IPS-20b (cell line): ENCODE measurements around the gene COL28A1.

ENCODE experiments used
- H3K27ac ChIP-seq: one replicate; pipeline ENCODE4 v1.5.1; 2013; ENCODE audit warnings: low read length
- H3K27me3 ChIP-seq: 2 replicates; pipeline ENCODE4 v1.6.1; 2013; ENCODE audit warnings: mild to moderate bottlenecking, low read length, inconsistent platforms; ENCODE audit not compliant: insufficient read depth
- H3K36me3 ChIP-seq: 2 replicates; pipeline ENCODE4 v1.6.1; 2013; ENCODE audit warnings: low read depth, mild to moderate bottlenecking, inconsistent platforms, low read length, moderate library complexity; ENCODE audit not compliant: insufficient read depth
- H3K4me1 ChIP-seq: 2 replicates; pipeline ENCODE4 v1.6.1; 2013; ENCODE audit warnings: mild to moderate bottlenecking, control low read depth, inconsistent platforms, low read length, moderate library complexity; ENCODE audit not compliant: insufficient read depth
- H3K4me3 ChIP-seq: 2 replicates; pipeline ENCODE4 v1.5.1; 2013; ENCODE audit warnings: mild to moderate bottlenecking, low read length, inconsistent platforms
- H3K9ac ChIP-seq: 2 replicates; pipeline ENCODE4 v1.6.1; 2013; ENCODE audit warnings: low read depth, mild to moderate bottlenecking, inconsistent platforms, low read length, moderate library complexity
- H3K9me3 ChIP-seq: 2 replicates; pipeline ENCODE4 v1.6.1; 2013; ENCODE audit warnings: mild to moderate bottlenecking, low read depth, low read length, inconsistent platforms; ENCODE audit not compliant: insufficient read depth

The COL28A1 gene

DNA sequence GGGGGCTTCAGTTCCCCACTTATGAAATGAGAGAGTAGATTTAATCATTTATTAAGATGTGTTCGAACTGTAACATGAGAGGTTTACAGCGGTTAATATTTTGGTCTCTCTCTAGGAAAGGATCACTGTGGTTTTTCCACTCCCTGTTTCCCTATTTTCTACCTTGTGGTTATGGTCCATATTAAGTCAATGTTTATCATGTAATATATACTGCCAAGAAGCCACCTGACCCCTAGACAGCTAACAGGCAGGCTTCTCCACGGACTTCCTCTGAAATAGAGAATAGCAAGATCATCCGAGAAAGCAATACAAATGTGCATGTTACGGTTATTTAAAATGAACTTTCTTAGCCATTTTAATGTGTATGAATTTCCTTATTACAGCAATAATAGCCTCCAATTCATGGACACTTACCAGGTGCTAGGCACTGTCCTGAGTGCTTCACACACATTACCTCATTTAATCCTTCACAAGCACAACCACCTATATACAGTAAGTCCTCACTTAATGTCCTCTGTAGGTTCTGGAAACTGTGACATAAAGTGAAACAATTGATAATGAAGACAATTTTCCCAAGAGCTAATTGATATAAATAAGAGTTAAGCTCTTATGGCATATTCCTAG is 835 bp upstream of the COL28A1 start:
- no peaks in the 10 kb centered on the region for H3K36me3 ChIP-seq
- H3K27me3 ChIP-seq = no peaks in the 10 kb centered on the region
- H3K27ac ChIP-seq = no peak overlapping the region
- H3K4me1 ChIP-seq = no peaks in the 10 kb centered on the region; the same call in 1 of the 2 replicates
- no peak overlapping the region for H3K4me3 ChIP-seq
- H3K9ac ChIP-seq = no peak overlapping the region
- H3K9me3 ChIP-seq = no peaks in the 10 kb centered on the region

DNA sequence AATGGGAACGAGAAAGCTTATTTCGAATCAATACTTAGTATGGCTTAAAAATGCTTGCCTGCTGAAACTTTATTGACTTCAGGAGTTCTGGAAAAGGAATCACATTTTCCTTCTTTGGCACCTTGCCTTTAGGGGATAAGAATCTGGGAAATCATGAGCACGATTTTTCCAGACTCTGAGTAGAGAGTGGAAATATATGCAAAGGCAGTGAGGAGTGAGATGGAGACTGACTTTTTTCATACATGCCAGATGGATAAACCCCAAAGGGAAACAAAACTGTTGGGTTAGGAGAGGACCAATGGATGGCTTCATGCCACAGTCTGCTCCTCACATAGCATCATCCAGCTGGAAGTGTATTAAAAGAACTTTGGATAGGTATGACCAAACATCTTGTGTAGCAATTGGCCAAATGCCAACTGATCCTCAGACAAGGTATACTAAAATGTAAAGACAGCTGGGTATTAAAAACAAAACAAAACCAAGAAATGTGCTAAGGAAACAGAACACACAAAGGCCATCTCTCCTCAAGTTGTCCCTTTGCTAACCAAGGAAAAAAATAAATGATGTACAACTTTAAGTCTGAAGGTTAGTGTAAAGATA is 1.7 kb downstream of the COL28A1 start:
- Histone ChIP-seq H3K9ac (no peak overlapping the region), H3K9me3 (no peaks in the 10 kb centered on the region), H3K27me3 (no peaks in the 10 kb centered on the region), H3K4me3 (no peak overlapping the region), H3K4me1 (no peaks in the 10 kb centered on the region), H3K27ac (no peak overlapping the region), H3K36me3 (no peaks in the 10 kb centered on the region)

DNA sequence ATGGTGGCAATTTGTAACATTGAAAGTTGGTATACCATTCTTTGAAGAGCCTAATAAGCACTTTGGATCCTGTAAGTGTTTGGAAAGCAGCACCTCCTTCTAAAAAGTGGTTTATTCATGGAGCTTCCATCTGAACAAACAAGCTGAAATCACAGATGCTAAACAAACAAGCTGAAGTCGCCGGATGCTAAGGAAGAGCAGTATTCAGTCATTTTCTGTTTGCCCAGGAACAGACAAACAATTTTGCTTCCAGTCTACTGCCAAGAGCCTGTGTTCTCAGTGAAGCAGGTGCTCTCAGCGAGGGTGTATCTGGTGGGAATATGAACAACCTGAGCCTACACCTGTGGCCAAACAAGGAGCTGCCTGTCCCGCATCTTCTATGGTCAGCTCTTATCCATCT is 6.3 kb downstream of the COL28A1 start:
- H3K4me1 ChIP-seq = no peaks in the 10 kb centered on the region
- no peaks in the 10 kb centered on the region for H3K9me3 ChIP-seq
- no peak overlapping the region for H3K27ac ChIP-seq
- no peaks in the 10 kb centered on the region for H3K27me3 ChIP-seq
- H3K9ac ChIP-seq = no peak overlapping the region
- no peak overlapping the region for H3K4me3 ChIP-seq
- no peaks in the 10 kb centered on the region for H3K36me3 ChIP-seq

DNA sequence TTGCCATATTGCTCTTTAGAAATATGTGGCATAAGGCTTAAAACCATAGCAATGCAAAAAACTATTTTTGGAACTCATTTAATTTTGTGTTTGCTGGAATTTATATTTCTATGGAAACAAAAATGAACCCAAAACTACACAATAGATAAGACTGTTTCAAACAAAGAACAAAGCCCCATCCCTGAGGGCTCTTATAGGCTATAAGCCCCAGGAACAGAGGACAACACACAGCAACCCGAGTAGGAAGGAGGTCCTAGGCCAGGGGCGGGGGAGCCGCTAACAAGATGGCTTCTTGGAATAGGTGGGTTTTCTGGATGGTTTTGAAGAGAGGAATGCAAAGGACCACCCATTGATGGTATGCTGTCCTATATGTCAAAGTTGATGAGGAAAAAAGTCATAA is 8.6 kb downstream of the COL28A1 start:
- no peaks in the 10 kb centered on the region for H3K9me3 ChIP-seq
- no peaks in the 10 kb centered on the region for H3K36me3 ChIP-seq
- no peak overlapping the region for H3K27ac ChIP-seq
- no peak overlapping the region for H3K4me3 ChIP-seq
- H3K27me3 ChIP-seq = no peaks in the 10 kb centered on the region
- no peaks in the 10 kb centered on the region for H3K4me1 ChIP-seq
- no peak overlapping the region for H3K9ac ChIP-seq

DNA sequence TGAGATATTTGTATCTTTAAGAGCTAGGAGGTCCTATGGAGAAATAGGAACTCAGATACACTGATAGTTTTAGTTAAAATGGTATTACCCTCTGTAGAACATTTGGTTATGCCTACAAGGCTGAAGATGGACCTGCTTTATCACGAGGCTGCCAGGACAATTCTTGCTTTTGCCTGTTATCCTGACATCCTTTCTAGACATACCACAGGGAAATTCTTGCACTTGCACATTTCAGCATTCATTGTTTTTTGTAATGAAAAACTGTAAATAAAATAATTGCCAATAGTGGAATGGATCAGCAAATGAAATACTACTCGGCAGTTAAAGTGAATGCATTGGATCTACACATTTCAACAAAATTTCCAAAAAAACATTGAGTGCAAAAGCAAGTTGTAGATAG is 9.7 kb downstream of the COL28A1 start:
- no peaks in the 10 kb centered on the region for H3K4me1 ChIP-seq
- H3K27me3 ChIP-seq = no peaks in the 10 kb centered on the region
- no peak overlapping the region for H3K9ac ChIP-seq
- no peak overlapping the region for H3K27ac ChIP-seq
- H3K4me3 ChIP-seq = no peak overlapping the region
- no peaks in the 10 kb centered on the region for H3K9me3 ChIP-seq
- H3K36me3 ChIP-seq = no peaks in the 10 kb centered on the region

DNA sequence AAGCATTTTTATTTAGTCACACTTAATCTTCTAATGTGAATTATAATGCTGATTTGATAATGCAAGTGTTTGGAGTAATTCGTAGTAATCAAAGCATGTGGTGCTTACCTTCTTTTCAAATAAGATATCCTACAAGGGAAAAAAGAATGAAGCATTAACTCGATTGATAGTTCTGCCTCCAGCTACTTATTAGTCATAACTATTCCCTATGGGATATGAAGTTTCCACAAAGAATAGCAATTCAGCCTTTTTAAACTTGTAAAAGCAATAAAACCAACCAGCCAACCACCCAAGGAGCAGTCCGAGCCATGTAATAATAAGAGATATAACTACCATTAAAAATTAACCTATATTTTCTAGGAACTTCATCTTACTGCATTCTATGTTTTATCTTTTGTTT is 11.6 kb downstream of the COL28A1 start:
- Histone ChIP-seq H3K27me3 (no peaks in the 10 kb centered on the region), H3K4me3 (no peak overlapping the region), H3K4me1 (no peaks in the 10 kb centered on the region)

DNA sequence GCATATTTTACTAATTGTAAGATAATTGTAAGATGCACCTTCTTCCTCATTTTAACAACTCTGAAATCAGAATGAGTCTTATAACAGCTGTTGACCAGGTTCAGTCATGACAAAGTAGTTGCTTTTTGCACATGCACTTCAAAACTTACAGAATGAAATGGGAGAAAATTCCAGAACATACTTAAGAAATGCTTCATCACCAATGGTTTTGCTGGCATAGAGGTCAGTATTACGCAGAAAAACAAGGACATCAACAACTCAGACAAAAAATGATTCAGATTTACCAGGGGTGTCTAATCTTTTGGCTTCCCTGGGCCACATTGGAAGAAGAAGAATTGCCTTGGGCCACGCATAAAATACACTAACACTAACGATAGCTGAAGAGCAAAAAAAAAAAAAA is 13.3 kb downstream of the COL28A1 start:
- H3K36me3 ChIP-seq = no peaks in the 10 kb centered on the region
- H3K27ac ChIP-seq = no peak overlapping the region
- H3K4me1 ChIP-seq = no peaks in the 10 kb centered on the region
- H3K9ac ChIP-seq = no peak overlapping the region
- H3K4me3 ChIP-seq = no peak overlapping the region
- H3K27me3 ChIP-seq = no peaks in the 10 kb centered on the region
- no peaks in the 10 kb centered on the region for H3K9me3 ChIP-seq

More for the DNA sequence above, 11.6 kb downstream of the COL28A1 start:
- no peak overlapping the region for H3K9ac ChIP-seq
- no peaks in the 10 kb centered on the region for H3K9me3 ChIP-seq
- H3K27ac ChIP-seq = no peak overlapping the region
- no peaks in the 10 kb centered on the region for H3K36me3 ChIP-seq

DNA sequence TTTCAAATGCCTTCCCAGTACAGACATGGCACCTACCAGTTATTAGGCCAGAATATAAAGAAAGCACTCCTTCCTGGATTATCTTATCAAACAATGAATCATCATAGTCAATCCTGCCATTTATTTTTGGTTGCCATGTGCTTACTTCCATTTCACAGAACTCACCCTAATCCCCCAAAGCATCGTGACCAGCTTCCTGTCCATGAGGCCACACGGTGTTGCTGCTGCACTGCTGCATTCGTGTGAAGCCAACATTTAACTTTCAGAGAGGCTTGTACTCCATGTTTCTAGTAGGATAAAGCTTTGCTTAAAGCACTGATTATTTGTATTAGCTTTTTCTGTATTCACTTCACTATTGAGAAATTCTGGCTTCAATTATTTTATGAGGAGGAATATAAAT is 14.4 kb downstream of the COL28A1 start:
- Histone ChIP-seq H3K4me1 (no peaks in the 10 kb centered on the region), H3K27me3 (no peaks in the 10 kb centered on the region), H3K27ac (no peak overlapping the region), H3K9ac (no peak overlapping the region), H3K4me3 (no peak overlapping the region), H3K36me3 (no peaks in the 10 kb centered on the region), H3K9me3 (no peaks in the 10 kb centered on the region)

DNA sequence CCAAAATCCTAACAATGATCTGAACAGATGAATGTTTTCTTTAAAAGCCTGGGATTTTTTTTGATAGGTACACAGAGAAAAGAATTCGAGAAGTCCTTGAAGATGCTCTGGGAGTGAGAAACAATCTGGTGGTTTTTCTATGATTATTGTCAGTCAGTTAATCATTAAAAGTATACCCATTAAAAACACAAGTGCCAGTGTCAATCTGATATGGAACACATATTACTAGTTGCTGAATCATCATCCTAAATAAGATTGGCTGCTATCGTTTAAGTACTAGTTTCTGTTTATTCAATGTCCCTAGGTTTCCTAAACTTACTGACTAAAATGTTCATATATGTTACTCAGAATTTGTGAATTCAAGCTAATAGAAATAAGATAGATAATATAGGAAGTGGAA is 16.1 kb downstream of the COL28A1 start:
- Histone ChIP-seq H3K36me3 (no peaks in the 10 kb centered on the region), H3K9ac (no peak overlapping the region), H3K27me3 (no peaks in the 10 kb centered on the region), H3K4me1 (peaks cover 5% of the 10 kb centered on the region; the same call in 1 of the 2 replicates), H3K27ac (no peak overlapping the region), H3K9me3 (no peaks in the 10 kb centered on the region), H3K4me3 (no peak overlapping the region)

DNA sequence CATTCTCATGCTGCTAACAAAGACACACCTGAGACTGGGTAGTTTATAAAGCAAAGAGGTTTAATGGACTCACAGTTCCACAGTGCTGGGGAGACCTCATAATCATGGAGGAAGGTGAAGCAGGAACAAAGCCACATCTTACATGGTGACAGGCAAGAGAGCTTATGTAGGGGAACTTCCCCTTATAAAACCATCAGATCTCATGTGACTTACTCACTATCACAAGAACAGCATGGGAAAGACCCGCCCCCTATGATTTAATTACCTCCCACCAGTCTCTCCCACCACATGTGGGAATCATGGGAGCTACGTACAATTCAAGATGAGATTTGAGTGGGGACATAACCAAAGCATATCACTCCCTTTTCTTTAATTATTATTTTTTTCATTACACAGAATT is 16.6 kb downstream of the COL28A1 start:
- H3K27me3 ChIP-seq = no peaks in the 10 kb centered on the region

DNA sequence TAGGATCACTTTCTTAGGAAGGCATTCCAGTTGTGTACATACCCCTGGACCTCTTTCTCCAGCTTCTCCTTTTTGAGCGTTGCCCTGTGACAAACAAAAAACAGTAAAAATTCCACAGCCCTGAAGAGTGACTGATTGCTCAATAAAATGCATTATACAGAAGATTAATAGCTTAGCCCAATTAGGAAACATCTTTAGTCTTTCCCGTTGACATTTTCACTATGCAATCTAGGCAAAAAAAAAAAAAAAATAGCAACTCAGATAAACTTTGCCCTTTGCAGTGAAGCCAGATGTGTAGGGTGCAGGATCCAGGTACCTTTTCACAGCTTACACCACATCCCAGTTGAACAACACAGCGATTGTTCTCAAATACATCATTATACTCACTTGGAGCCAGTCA is 17.9 kb downstream of the COL28A1 start:
- Histone ChIP-seq H3K4me3 (no peak overlapping the region), H3K4me1 (peaks cover 5% of the 10 kb centered on the region; the same call in 1 of the 2 replicates), H3K27ac (no peak overlapping the region), H3K27me3 (no peaks in the 10 kb centered on the region), H3K36me3 (no peaks in the 10 kb centered on the region), H3K9me3 (no peaks in the 10 kb centered on the region), H3K9ac (no peak overlapping the region)

More for the DNA sequence above, 16.6 kb downstream of the COL28A1 start:
- Histone ChIP-seq H3K36me3 (no peaks in the 10 kb centered on the region), H3K27ac (no peak overlapping the region), H3K9ac (no peak overlapping the region), H3K9me3 (no peaks in the 10 kb centered on the region), H3K4me1 (peaks cover 5% of the 10 kb centered on the region; the same call in 1 of the 2 replicates), H3K4me3 (no peak overlapping the region)

DNA sequence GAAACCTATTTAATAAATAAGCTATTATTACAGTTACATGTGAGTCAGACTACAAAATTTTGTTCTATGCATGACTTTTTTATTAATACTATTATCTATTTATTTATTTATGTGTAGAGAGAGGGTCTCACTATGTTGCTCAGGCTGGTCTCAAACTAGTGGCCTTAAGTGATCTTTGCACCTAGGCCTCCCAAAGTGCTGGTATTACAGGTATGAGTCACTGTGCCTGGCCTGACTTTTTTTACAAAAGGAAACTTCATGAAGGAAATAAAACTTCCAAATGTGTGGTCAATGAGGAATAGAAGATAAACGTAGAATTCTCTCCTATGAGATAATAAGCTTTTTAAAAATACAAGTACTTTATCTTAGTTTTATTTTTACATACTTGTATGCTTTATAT is 19.0 kb downstream of the COL28A1 start:
- H3K9ac ChIP-seq = no peak overlapping the region
- H3K4me3 ChIP-seq = no peak overlapping the region
- H3K36me3 ChIP-seq = no peaks in the 10 kb centered on the region
- no peaks in the 10 kb centered on the region for H3K9me3 ChIP-seq
- no peak overlapping the region for H3K27ac ChIP-seq
- H3K27me3 ChIP-seq = no peaks in the 10 kb centered on the region
- peaks cover 5% of the 10 kb centered on the region; the same call in 1 of the 2 replicates for H3K4me1 ChIP-seq
